Tibial nerve (tissue), 4 donors: Measurements from ENCODE around the gene FEM1A. TPM values are rescaled to one million over a fixed set of nuclear protein-coding genes. Genes with fewer than 3 reads are reported as not detected.

Experiments used
- DNase-seq, 2 donors: peaks; one replicate each; pipeline ENCODE4 v3.0.0-alpha.2; 2019; ENCODE audit warnings: low spot score in 2 of 2
- H3K27ac ChIP-seq, 4 donors: fragments of 200-600 bp; sonication (generic) in 3 of 4; one replicate each; pipeline ENCODE4 v1.5.1; 2017 to 2019; ENCODE audit warnings: mild to moderate bottlenecking in 1 of 4
- H3K27me3 ChIP-seq, 2 donors: fragments of 200-600 bp; sonication (generic) in 1 of 2; one replicate each; pipeline versions ENCODE4 v1.5.1 to v1.6.0; 2017 to 2019
- H3K36me3 ChIP-seq, 3 donors: fragments of 200-600 bp; sonication (generic); one replicate each; pipeline ENCODE4 v1.5.1; 2018 to 2019
- H3K4me1 ChIP-seq, 4 donors: fragments of 200-600 bp; sonication (generic) in 3 of 4; one replicate each; pipeline ENCODE4 v1.5.1; 2017 to 2019
- H3K4me3 ChIP-seq, 4 donors: fragments of 200-600 bp; sonication (generic) in 3 of 4; one replicate each; pipeline ENCODE4 v1.5.1; 2017 to 2019; ENCODE audit warnings: mild to moderate bottlenecking in 1 of 4, moderate library complexity in 1 of 4
- H3K9me3 ChIP-seq, 4 donors: fragments of 200-600 bp; sonication (generic) in 3 of 4; one replicate each; pipeline ENCODE4 v1.5.1; 2017 to 2019
- EP300 ChIP-seq, 2 donors: sonication (generic); formaldehyde crosslinking; IDR thresholded peaks; one replicate each; pipeline ENCODE4 v1.6.1; 2017; ENCODE audit warnings: antibody characterized with exemption in 2 of 2, mild to moderate bottlenecking in 1 of 2
- POLR2A ChIP-seq, 2 donors: fragments of 450-650 bp; IDR thresholded peaks; one replicate each; pipeline ENCODE4 v1.6.1; 2017; ENCODE audit warnings: antibody characterized with exemption in 2 of 2, mild to moderate bottlenecking in 2 of 2, moderate library complexity in 2 of 2
- WGBS, 2 donors: methylation state at CpG; one replicate each; pipeline ENCODE4 v1.1.5; 2018; 5-methylcytosine and 5-hydroxymethylcytosine counted together
- total RNA-seq, 4 donors: library from RNA; depleted of rRNA; stranded (reverse); fragments of >200 nt; gene quantifications; one replicate each; pipeline ENCODE4 v1.1.0, GENCODE V29; 2016
- TF ChIP-seq, protein P1 (sequence below), 5 experiments: fragments of 200-600 bp in 3 of 5; fragments of 450-650 bp in 2 of 5; sonication (generic) in 3 of 5; IDR thresholded peaks; one replicate each; pipeline ENCODE4 v1.5.1; 2016 to 2019; ENCODE audit warnings: antibody characterized with exemption in 5 of 5, mild to moderate bottlenecking in 3 of 5, moderate library complexity in 2 of 5

FEM1A gene
- total RNA-seq, 4 donors from 2014 or later: 12.3 to 17.1 (median 15.2) TPM

DNA sequence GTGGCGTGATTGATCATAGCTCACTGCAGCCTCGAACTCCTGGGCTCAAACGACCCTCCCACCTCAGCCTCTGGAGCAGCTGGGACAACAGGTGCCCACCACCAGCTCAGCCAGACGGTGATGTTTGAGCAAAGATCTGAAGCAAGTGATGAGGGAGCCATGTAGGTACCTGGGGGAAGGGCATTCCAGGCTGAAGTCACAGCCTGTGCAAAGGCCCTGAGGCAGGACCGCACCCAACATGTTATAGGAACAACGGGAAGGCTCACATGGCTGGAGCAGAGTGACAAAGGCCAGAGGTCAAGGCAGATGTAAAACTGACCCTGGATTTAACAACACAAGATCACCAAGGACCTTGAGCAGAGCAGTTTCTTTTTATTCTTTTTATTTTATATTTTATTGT lies 14.8 kb downstream of the FEM1A start:
- TF ChIP-seq EP300 (IDR thresholded peaks at IDR 0.05) (no peak), POLR2A (IDR thresholded peaks at IDR 0.05) (no peak)
- TF ChIP-seq, protein P1, sequence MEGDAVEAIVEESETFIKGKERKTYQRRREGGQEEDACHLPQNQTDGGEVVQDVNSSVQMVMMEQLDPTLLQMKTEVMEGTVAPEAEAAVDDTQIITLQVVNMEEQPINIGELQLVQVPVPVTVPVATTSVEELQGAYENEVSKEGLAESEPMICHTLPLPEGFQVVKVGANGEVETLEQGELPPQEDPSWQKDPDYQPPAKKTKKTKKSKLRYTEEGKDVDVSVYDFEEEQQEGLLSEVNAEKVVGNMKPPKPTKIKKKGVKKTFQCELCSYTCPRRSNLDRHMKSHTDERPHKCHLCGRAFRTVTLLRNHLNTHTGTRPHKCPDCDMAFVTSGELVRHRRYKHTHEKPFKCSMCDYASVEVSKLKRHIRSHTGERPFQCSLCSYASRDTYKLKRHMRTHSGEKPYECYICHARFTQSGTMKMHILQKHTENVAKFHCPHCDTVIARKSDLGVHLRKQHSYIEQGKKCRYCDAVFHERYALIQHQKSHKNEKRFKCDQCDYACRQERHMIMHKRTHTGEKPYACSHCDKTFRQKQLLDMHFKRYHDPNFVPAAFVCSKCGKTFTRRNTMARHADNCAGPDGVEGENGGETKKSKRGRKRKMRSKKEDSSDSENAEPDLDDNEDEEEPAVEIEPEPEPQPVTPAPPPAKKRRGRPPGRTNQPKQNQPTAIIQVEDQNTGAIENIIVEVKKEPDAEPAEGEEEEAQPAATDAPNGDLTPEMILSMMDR (IDR thresholded peaks at IDR 0.05): no peak
- Histone ChIP-seq H3K36me3 (no peaks in the 10 kb centered on the region), H3K27me3 (no peaks in the 10 kb centered on the region), H3K4me1 (peaks cover 0 to 10% (median 0%) of the 10 kb centered on the region in 4 donors), H3K9me3 (no peaks in the 10 kb centered on the region), H3K27ac (no peak overlapping the region), H3K4me3 (no peak overlapping the region)
- 81 to 92% methylated on average over 6 of the region's 6 CpGs for WGBS, 2 donors
- no peak for DNase-seq

DNA sequence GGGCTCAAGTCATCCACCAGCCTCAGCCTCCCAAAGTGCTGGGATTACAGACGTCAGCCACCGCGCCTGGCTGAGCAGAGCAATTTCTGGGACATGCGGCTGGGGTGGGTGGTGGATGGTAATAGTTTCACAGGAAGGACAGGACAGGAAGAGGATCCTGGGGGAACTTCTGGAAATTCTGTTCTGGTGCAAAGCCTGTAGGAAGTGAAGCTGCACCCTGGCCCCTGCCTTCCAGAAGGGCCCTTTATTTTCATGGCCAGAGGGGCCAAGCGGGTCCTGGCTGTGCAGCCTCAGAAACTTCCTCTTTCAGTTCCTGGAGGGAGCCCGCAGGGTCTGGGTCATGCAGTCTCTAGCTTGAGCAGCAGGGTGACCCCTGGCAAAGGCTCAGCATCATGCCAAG lies 15.7 kb downstream of the FEM1A start:
- 58 to 71% methylated on average over 6 of the region's 6 CpGs for WGBS, 2 donors
- H3K9me3 ChIP-seq: no peaks in the 10 kb centered on the region
- TF ChIP-seq EP300 (IDR thresholded peaks at IDR 0.05): peak in 1 of 2 donors; percentile 5
- TF ChIP-seq, protein P1 (IDR thresholded peaks at IDR 0.05): no peak
- no peak for TF ChIP-seq POLR2A (IDR thresholded peaks at IDR 0.05)
- peak overlapping the region in 1 of 4 donors; percentile 59 for H3K27ac ChIP-seq
- H3K27me3 ChIP-seq: no peaks in the 10 kb centered on the region
- no peak for DNase-seq
- H3K4me3 ChIP-seq: no peak overlapping the region
- H3K4me1 ChIP-seq: peaks cover 0 to 10% (median 0%) of the 10 kb centered on the region in 4 donors
- H3K36me3 ChIP-seq: no peaks in the 10 kb centered on the region

DNA sequence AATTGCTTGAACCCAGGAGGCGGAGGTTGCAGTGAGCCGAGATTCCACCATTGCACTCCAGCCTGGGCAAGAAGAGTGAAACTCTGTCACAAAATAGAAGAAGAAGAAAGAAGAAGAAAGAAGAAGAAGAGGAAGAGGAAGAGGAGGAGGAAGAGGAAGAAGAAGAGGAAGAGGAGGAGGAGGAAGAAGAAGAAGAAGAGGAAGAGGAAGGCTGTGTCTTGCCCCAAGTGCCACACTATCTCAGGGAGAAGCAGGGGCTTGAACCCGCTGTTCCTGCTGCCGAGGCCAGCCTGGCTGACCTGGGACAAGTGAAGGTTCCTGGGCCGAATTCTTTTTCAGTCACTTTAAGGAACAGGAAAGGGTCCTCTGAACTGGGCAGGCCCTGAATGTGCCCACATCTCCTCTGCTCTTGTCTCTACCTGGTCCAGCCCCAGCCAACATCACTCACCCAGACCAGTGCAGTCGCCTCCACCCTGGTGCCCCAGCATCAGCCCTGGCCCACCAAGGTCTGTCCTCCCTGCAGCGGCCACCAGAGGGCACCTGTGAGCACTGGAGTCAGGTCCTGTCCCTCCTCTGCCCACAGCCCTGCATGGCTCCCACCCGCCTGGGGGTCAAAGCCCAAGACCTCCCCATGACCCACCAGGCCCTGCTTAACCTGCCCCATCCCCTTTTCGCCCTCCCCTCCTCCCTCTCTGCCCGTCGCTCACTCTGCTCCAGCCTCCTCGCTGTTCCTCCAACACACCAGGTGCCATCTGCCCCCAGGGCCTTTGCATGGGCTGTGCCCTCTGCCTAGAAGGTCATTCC lies 20.0 kb downstream of the FEM1A start:
- Histone ChIP-seq H3K4me1 (peaks cover 0 to 22% (median 2%) of the 10 kb centered on the region in 4 donors), H3K27me3 (no peaks in the 10 kb centered on the region), H3K36me3 (peaks cover 0 to 6% (median 0%) of the 10 kb centered on the region in 3 donors), H3K4me3 (no peak overlapping the region), H3K9me3 (no peaks in the 10 kb centered on the region), H3K27ac (peak overlapping the region in 2 of 4 donors; percentile 21 to 61)
- TF ChIP-seq, protein P1 (IDR thresholded peaks at IDR 0.05): peak; percentile 81 to 89 (median 86)
- no peak for TF ChIP-seq POLR2A (IDR thresholded peaks at IDR 0.05)
- peak; percentile 75 to 91 for DNase-seq
- WGBS, 2 donors: 56 to 65% methylated on average over 12 of the region's 12 CpGs

DNA sequence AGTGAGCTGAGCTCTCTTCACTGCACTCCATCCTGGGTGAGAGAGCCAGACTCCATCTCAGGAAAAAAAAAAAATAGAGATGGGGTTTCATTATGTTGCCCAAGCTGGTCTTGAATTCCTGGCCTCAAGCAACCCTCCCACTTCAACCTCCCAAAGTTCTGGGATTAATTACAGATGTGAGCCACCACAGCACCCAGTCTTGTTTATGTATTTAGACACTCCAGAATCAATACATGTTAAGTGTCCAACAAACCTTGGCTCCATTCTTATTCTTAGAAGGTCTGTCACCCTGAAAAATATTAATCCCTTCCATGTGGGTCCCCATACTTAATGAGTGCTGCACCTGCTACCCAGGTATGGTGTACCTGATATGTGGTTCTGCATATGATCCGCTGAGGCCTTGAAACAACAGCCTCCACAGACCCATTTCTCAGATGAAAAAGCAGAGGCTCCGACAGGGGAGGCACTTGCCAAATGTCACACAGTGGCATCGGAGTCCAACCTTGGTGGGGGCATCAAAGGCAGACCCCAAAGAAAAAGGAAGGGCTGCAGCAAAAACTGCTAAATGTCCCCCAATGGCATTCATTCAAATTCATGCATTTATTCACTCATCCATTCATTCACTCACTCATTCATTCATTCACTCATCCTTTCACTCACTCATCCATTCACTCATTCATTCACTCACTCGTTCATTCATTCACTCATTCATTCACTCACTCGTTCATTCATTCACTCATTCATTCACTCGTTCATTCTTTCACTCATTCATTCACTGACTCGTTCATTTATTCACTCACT lies 23.3 kb downstream of the FEM1A start:
- H3K4me3 ChIP-seq: no peak overlapping the region
- H3K4me1 ChIP-seq: peaks cover 0 to 12% (median 2%) of the 10 kb centered on the region in 4 donors
- H3K27ac ChIP-seq: no peak overlapping the region
- H3K27me3 ChIP-seq: no peaks in the 10 kb centered on the region
- no peaks in the 10 kb centered on the region for H3K9me3 ChIP-seq
- WGBS, 2 donors: 75 to 80% methylated on average over 7 of the region's 7 CpGs
- TF ChIP-seq, protein P1 (IDR thresholded peaks at IDR 0.05): no peak
- TF ChIP-seq POLR2A (IDR thresholded peaks at IDR 0.05) (no peak), EP300 (IDR thresholded peaks at IDR 0.05) (no peak)
- peaks cover 0 to 39% (median 0%) of the 10 kb centered on the region in 3 donors for H3K36me3 ChIP-seq
- DNase-seq: no peak
